ENCODE data around the gene OXSR1. TPM values are rescaled to one million over a fixed set of nuclear protein-coding genes. Genes with fewer than 3 reads are reported as not detected.

OXSR1 gene
- total and polyA plus RNA-seq, 2 of the 13 experiments (the other 11 are each of a cell fraction or from before 2014, with no cell fraction given): 27.4 to 32.6 TPM

DNA sequence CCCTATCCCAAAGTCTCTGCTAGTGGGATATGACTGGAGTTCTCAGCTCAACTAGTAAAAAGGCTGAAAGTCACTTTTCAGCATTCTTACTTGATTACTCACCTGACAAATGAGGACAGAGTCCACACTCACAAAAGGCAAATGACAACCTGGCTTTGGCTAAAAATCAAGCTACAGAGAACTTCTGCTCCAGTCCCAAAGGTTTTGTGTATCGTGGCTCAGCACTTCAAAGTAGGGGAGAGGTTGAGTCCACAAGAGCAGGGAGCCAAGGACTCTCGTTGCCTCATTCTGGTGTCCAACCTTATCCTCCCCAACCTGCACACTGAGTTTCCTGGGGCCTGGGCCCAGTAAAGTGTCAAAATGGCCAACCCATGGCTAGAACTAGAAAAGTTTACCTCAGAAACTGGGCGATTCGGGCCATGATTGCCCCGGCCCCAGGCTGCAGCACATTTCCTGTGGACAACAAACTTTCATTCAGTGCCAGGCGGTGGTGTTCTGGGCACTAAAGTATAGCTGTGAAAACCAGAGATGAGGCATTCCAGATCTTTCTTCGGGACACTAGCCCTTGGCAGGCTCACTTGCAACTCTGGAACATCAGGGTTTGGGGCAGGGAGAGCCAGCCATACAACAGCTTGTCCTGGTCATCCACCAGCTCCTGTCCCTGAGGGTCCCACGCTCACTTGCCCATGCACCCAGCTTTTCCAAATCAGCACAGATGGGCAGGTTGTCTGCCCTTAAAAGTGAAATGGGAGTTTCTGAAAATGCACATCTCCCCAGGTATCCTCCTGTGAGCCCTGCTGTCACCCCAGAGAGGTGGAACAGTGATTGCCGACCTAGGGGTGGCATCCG is 31.6 kb upstream of the OXSR1 start (continued):
- no peak for TF ChIP-seq HCFC1 (IDR thresholded peaks at IDR 0.05; ENCODE audit: low read depth, low read length)
- 0 out of 2 replicates have a peak, but pooled peaks have one; percentile 53 for TF ChIP-seq CCDC6 (CRISPR knock-in tag; IDR thresholded peaks at IDR 0.05)
- TF ChIP-seq NR3C1 (CRISPR knock-in tag; IDR thresholded peaks at IDR 0.05): no peak
- TF ChIP-seq ZBTB7A (CRISPR knock-in tag; IDR thresholded peaks at IDR 0.05): no peak
- TF ChIP-seq RFX3 (CRISPR knock-in tag; IDR thresholded peaks at IDR 0.05): no peak
- peak; percentile 90 for TF ChIP-seq ERF (CRISPR knock-in tag; IDR thresholded peaks at IDR 0.05)
- TF ChIP-seq ZNF720 (CRISPR knock-in tag; IDR thresholded peaks at IDR 0.05): no peak
- TF ChIP-seq FIP1L1 (IDR thresholded peaks at IDR 0.05; ENCODE audit: borderline replicate concordance, insufficient read depth, low read depth, low read length): no peak
- TF ChIP-seq MAF1 (CRISPR knock-in tag; IDR thresholded peaks at IDR 0.05; ENCODE audit: borderline replicate concordance): no peak
- peak; percentile 87; the same call in 1 of the 2 replicates for TF ChIP-seq REPIN1 (CRISPR knock-in tag; IDR thresholded peaks at IDR 0.05; ENCODE audit: borderline replicate concordance, low read depth)
- TF ChIP-seq, protein P1, sequence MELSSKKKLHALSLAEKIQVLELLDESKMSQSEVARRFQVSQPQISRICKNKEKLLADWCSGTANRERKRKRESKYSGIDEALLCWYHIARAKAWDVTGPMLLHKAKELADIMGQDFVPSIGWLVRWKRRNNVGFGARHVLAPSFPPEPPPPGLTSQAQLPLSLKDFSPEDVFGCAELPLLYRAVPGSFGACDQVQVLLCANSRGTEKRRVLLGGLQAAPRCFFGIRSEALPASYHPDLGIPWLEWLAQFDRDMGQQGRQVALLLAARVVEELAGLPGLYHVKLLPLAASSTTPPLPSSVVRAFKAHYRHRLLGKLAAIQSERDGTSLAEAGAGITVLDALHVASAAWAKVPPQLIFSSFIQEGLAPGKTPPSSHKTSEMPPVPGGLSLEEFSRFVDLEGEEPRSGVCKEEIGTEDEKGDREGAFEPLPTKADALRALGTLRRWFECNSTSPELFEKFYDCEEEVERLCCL (CRISPR knock-in tag; IDR thresholded peaks at IDR 0.05; ENCODE audit: borderline replicate concordance): no peak
- TF ChIP-seq ZNF556 (CRISPR knock-in tag; IDR thresholded peaks at IDR 0.05; ENCODE audit: borderline replicate concordance): peak; percentile 84
- 0 out of 2 replicates have a peak, but pooled peaks have one; percentile 15 for TF ChIP-seq ATF7-NPFF (CRISPR knock-in tag; IDR thresholded peaks at IDR 0.05; ENCODE audit: low read depth)
- TF ChIP-seq NFE2L1 (CRISPR knock-in tag; IDR thresholded peaks at IDR 0.05; ENCODE audit: borderline replicate concordance): no peak
- TF ChIP-seq ZNF790 (CRISPR knock-in tag; IDR thresholded peaks at IDR 0.05; ENCODE audit: borderline replicate concordance): no peak
- TF ChIP-seq FLYWCH1 (CRISPR knock-in tag; IDR thresholded peaks at IDR 0.05): no peak
- TF ChIP-seq ZNF558 (CRISPR knock-in tag; IDR thresholded peaks at IDR 0.05; ENCODE audit: borderline replicate concordance): no peak
- peak; percentile 50; the same call in 1 of the 2 replicates for TF ChIP-seq NRL (CRISPR knock-in tag; IDR thresholded peaks at IDR 0.05; ENCODE audit: borderline replicate concordance)
- 0 out of 2 replicates have a peak, but pooled peaks have one; percentile 46 for TF ChIP-seq ATF6 (CRISPR knock-in tag; conservative IDR thresholded peaks at IDR 0.05)
- no peak; the same call in 1 of the 2 replicates for TF ChIP-seq NFE2 (CRISPR knock-in tag; IDR thresholded peaks at IDR 0.05)
- TF ChIP-seq RFXANK (CRISPR knock-in tag; IDR thresholded peaks at IDR 0.05): no peak
